ENCODE measurements around the gene ROBO1.

DNA sequence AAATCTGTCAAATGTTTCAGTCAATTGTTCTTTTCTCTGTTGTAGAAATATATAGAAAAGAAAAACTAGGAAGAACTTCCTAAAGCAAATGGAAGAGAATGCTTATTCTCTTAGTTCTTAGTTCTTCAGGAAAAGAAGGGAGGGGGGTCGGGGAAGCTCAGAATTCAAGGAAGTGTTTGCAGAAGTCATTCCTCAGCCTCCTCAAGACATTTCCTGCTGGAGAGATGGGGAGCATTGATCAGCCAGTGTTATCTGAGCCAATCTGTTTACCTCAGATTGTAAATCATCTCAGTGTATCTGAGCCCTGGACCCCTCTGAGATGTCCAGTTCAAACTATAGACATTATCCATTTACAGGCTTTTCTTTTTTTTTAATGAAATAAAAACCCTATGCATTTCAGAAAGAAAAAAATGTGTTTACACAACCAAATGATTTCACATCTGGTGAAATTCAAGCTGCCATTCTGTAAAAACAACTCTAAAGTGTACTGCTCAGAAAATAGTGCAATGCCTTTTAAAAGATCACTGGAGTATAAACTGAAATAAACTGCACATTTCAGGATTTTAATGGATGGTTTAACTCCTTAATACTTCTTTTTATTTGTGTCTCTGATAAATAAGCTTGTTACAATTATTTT, 460.7 kb downstream of the ROBO1 start:
- TF ChIP-seq CTCF (IDR thresholded peaks at IDR 0.05; ENCODE audit: borderline replicate concordance, extremely low read depth, low read length, poor library complexity, severe bottlenecking) (no peak), EZH2 (IDR thresholded peaks at IDR 0.05; ENCODE audit: borderline replicate concordance, low read depth, low read length, severe bottlenecking) (no peak)
